HepG2 (cell line): Measurements from ENCODE around the gene CNTRL. TPM values are rescaled to one million over a fixed set of nuclear protein-coding genes. Genes with fewer than 3 reads are reported as not detected.
A peak's percentile ranks its signal among the peaks of the same experiment; 100 is the strongest.

Experiments used
- ARNT ChIP-seq: fragments of 450-650 bp; IDR thresholded peaks from 2 replicates; pipeline ENCODE4 v1.6.1; 2017
- CAMTA2 ChIP-seq: sonication (generic); formaldehyde crosslinking; IDR thresholded peaks from 2 replicates; pipeline ENCODE4 v1.4.0; 2020; ENCODE audit warnings: mild to moderate bottlenecking, missing genetic modification reagents, borderline replicate concordance
- DMAP1 ChIP-seq: IDR thresholded peaks from 2 replicates; pipeline ENCODE4 v1.6.1; 2016
- EHMT2 ChIP-seq: fragments of 200-600 bp; sonication (generic); IDR thresholded peaks from 2 replicates; pipeline ENCODE4 v1.7.0; 2017; ENCODE audit warnings: antibody characterized with exemption, low read depth, low read length, borderline replicate concordance
- FOXM1 ChIP-seq: sonication (generic); formaldehyde crosslinking; IDR thresholded peaks from 2 replicates; pipeline ENCODE4 v1.5.0; 2020; ENCODE audit warnings: missing genetic modification reagents
- HOXD1 ChIP-seq: sonication (generic); formaldehyde crosslinking; IDR thresholded peaks from 2 replicates; pipeline ENCODE4 v1.5.0; 2020; ENCODE audit warnings: missing genetic modification reagents
- PCBP1 ChIP-seq: fragments of 200-400 bp; formaldehyde crosslinking; IDR thresholded peaks from 2 replicates; pipeline ENCODE4 v1.6.1; 2017; ENCODE audit warnings: mild to moderate bottlenecking, low read depth, low read length, borderline replicate concordance
- PRMT3 ChIP-seq: sonication (generic); formaldehyde crosslinking; IDR thresholded peaks from 2 replicates; pipeline ENCODE4 v1.8.1; 2022; ENCODE audit warnings: low read depth, mild to moderate bottlenecking, moderate library complexity, missing genetic modification reagents, borderline replicate concordance
- SALL2 ChIP-seq: sonication (generic); formaldehyde crosslinking; IDR thresholded peaks from 2 replicates; pipeline ENCODE4 v1.8.1; 2023; ENCODE audit warnings: mild to moderate bottlenecking, missing genetic modification reagents, inconsistent platforms
- SIX4 ChIP-seq: sonication (generic); formaldehyde crosslinking; IDR thresholded peaks from 2 replicates; pipeline ENCODE4 v1.4.0; 2020; ENCODE audit warnings: missing genetic modification reagents
- SKI ChIP-seq: fragments of 450-650 bp; IDR thresholded peaks from one replicate; pipeline ENCODE4 v1.6.1; 2018; ENCODE audit warnings: mild to moderate bottlenecking; ENCODE audit not compliant: partially characterized antibody
- SYNCRIP ChIP-seq: fragments of 200-400 bp; formaldehyde crosslinking; IDR thresholded peaks from 2 replicates; pipeline ENCODE4 v1.6.1; 2018; ENCODE audit warnings: mild to moderate bottlenecking, low read depth, low read length; ENCODE audit not compliant: insufficient read depth
- ZBTB43 ChIP-seq: sonication (generic); formaldehyde crosslinking; conservative IDR thresholded peaks from 2 replicates; pipeline ENCODE4 v1.4.0; 2020; ENCODE audit warnings: missing genetic modification reagents
- ZNF160 ChIP-seq: sonication (generic); formaldehyde crosslinking; IDR thresholded peaks from 2 replicates; pipeline ENCODE4 v1.8.0; 2022; ENCODE audit warnings: mild to moderate bottlenecking, inconsistent platforms, missing genetic modification reagents
- ZNF34 ChIP-seq: sonication (generic); formaldehyde crosslinking; IDR thresholded peaks from 2 replicates; pipeline ENCODE4 v1.4.0; 2020; ENCODE audit warnings: mild to moderate bottlenecking, missing genetic modification reagents, borderline replicate concordance
- ZNF619 ChIP-seq: sonication (generic); formaldehyde crosslinking; IDR thresholded peaks from 2 replicates; pipeline ENCODE4 v1.4.0; 2020; ENCODE audit warnings: mild to moderate bottlenecking, missing genetic modification reagents
- ZNF672 ChIP-seq: sonication (generic); formaldehyde crosslinking; IDR thresholded peaks from 2 replicates; pipeline ENCODE4 v1.8.1; 2022; ENCODE audit warnings: missing genetic modification reagents
- ZNF878 ChIP-seq: sonication (generic); formaldehyde crosslinking; IDR thresholded peaks from 2 replicates; pipeline ENCODE4 v1.8.1; 2023; ENCODE audit warnings: mild to moderate bottlenecking, missing genetic modification reagents, moderate library complexity
- polyA plus RNA-seq, 8 experiments: library from polyadenylated mRNA; depleted of rRNA in 3 of 8; stranded (reverse) in 7 of 8; unstranded in 1 of 8; fragments of >200 nt; fragmentation: Illumina TruSeq in 4 of 8; extraction: Trizol in 4 of 8; gene quantifications; 2 replicates each; pipeline versions ENCODE4 v1.2.1 to v1.2.3, GENCODE V29; 2011 to 2016; ENCODE audit warnings: low read depth in 4 of 8, missing spikeins in 1 of 8, mixed read lengths in 1 of 8; ENCODE audit not compliant: insufficient read depth in 1 of 8
- total RNA-seq, 5 experiments: library from RNA; depleted of rRNA; stranded (reverse); fragments of >200 nt; fragmentation: Illumina TruSeq; extraction: Trizol; gene quantifications; 2 replicates each; pipeline ENCODE4 v1.2.3, GENCODE V29; 2016; ENCODE audit warnings: low read depth in 1 of 5
- TF ChIP-seq, protein P1 (sequence below): sonication (generic); formaldehyde crosslinking; IDR thresholded peaks from 2 replicates; pipeline ENCODE4 v1.4.0; 2020; ENCODE audit warnings: missing genetic modification reagents
- TF ChIP-seq, protein P2 (sequence below): sonication (generic); formaldehyde crosslinking; IDR thresholded peaks from 2 replicates; pipeline ENCODE4 v1.9.0; 2022; ENCODE audit warnings: low read depth, missing genetic modification reagents

Gene CNTRL
- total and polyA plus RNA-seq, 2 of the 13 experiments (the other 11 are each of a cell fraction or from before 2014, with no cell fraction given) = 7.5 to 11.8 TPM

- TF ChIP-seq DMAP1 (peak; percentile 76), ZBTB43 (CRISPR knock-in tag) (peak; percentile 52; the same call in 1 of the 2 replicates), PCBP1 (0 out of 2 replicates have a peak, but pooled peaks have one; percentile 61), CAMTA2 (CRISPR knock-in tag) (no peak), ZNF672 (CRISPR knock-in tag) (no peak), EHMT2 (no peak), SYNCRIP (no peak), HOXD1 (CRISPR knock-in tag) (no peak), FOXM1 (CRISPR knock-in tag) (no peak), PRMT3 (CRISPR knock-in tag) (no peak), ZNF619 (no peak), ARNT (no peak), SALL2 (CRISPR knock-in tag) (peak; percentile 87), SIX4 (no peak), ZNF34 (no peak), SKI (peak; percentile 39), ZNF878 (CRISPR knock-in tag) (no peak), ZNF160 (no peak)
- TF ChIP-seq, protein P1, sequence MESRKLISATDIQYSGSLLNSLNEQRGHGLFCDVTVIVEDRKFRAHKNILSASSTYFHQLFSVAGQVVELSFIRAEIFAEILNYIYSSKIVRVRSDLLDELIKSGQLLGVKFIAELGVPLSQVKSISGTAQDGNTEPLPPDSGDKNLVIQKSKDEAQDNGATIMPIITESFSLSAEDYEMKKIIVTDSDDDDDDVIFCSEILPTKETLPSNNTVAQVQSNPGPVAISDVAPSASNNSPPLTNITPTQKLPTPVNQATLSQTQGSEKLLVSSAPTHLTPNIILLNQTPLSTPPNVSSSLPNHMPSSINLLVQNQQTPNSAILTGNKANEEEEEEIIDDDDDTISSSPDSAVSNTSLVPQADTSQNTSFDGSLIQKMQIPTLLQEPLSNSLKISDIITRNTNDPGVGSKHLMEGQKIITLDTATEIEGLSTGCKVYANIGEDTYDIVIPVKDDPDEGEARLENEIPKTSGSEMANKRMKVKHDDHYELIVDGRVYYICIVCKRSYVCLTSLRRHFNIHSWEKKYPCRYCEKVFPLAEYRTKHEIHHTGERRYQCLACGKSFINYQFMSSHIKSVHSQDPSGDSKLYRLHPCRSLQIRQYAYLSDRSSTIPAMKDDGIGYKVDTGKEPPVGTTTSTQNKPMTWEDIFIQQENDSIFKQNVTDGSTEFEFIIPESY = peak; percentile 24; the same call in 1 of the 2 replicates
- TF ChIP-seq, protein P2, sequence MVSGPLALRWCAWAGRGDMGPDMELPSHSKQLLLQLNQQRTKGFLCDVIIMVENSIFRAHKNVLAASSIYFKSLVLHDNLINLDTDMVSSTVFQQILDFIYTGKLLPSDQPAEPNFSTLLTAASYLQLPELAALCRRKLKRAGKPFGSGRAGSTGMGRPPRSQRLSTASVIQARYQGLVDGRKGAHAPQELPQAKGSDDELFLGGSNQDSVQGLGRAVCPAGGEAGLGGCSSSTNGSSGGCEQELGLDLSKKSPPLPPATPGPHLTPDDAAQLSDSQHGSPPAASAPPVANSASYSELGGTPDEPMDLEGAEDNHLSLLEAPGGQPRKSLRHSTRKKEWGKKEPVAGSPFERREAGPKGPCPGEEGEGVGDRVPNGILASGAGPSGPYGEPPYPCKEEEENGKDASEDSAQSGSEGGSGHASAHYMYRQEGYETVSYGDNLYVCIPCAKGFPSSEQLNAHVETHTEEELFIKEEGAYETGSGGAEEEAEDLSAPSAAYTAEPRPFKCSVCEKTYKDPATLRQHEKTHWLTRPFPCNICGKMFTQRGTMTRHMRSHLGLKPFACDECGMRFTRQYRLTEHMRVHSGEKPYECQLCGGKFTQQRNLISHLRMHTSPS (CRISPR knock-in tag) = no peak; the same call in 1 of the 2 replicates
Observed at GRCh38 chr9:121201738-121202533, 127.2 kb downstream of the CNTRL start, which contains the start of gene RAB14 (continued).
